Kidney (tissue), 14 donors: ENCODE results near the gene SPON1. TPM values are rescaled to one million over a fixed set of nuclear protein-coding genes. Genes with fewer than 3 reads are reported as not detected.

ENCODE experiments used
- DNase-seq, 5 donors: peaks; one replicate each; pipeline ENCODE4 v3.0.0-alpha.2; 2013 to 2020
- FAIRE-seq: peaks from 2 replicates; lab custom pipeline; 2012; peaks lifted over from hg19 to GRCh38; lab: Jason Lieb, UNC
- H3K27ac ChIP-seq, 2 donors: one replicate each; pipeline ENCODE4 v1.7.0; 2013; ENCODE audit warnings: low read depth in 2 of 2, low read length in 2 of 2, inconsistent platforms in 1 of 2
- H3K27me3 ChIP-seq: one replicate; pipeline ENCODE4 v1.7.1; 2013; ENCODE audit warnings: low read length, inconsistent platforms; ENCODE audit not compliant: control insufficient read depth, insufficient read depth
- H3K36me3 ChIP-seq, 3 donors: one replicate each; pipeline versions ENCODE4 v1.7.0 to v1.7.1; 2013; ENCODE audit warnings: low read length in 3 of 3, control low read depth in 1 of 3, inconsistent platforms in 1 of 3; ENCODE audit not compliant: insufficient read depth in 3 of 3, control insufficient read depth in 2 of 3
- H3K4me1 ChIP-seq, 3 donors: one replicate each; pipeline versions ENCODE4 v1.7.0 to v1.7.1; 2013; ENCODE audit warnings: low read length in 3 of 3, inconsistent platforms in 1 of 3, low read depth in 1 of 3; ENCODE audit not compliant: control insufficient read depth in 2 of 3, insufficient read depth in 2 of 3
- H3K4me3 ChIP-seq, 3 donors: one replicate each; pipeline versions ENCODE4 v1.7.0 to v1.8.1; 2013; ENCODE audit warnings: low read length in 3 of 3, control low read depth in 1 of 3, inconsistent platforms in 1 of 3
- H3K9ac ChIP-seq, 3 donors: one replicate each; pipeline versions ENCODE4 v1.7.0 to v1.7.1; 2013; ENCODE audit warnings: low read length in 3 of 3, control low read depth in 1 of 3, inconsistent platforms in 1 of 3
- H3K9me3 ChIP-seq, 3 donors: one replicate each; pipeline versions ENCODE4 v1.7.0 to v1.7.1; 2013; ENCODE audit warnings: low read length in 3 of 3, control low read depth in 1 of 3, inconsistent platforms in 1 of 3; ENCODE audit not compliant: control insufficient read depth in 2 of 3, insufficient read depth in 1 of 3
- CTCF ChIP-seq: IDR thresholded peaks from 3 replicates; pipeline ENCODE4 v1.5.1; 2012; ENCODE audit warnings: mild to moderate bottlenecking, moderate library complexity, borderline replicate concordance; ENCODE audit not compliant: insufficient read depth; ENCODE audit errors: extremely low read depth
- intact Hi-C: fragments of 100-400 bp; cut with DNase I; formaldehyde crosslinking; loops from one replicate; pipeline ENCODE4 v1.11.1; 2022
- polyA plus RNA-seq: library from polyadenylated mRNA; stranded (reverse); fragments of 350-450 nt; fragmentation: Illumina TruSeq; extraction: RNeasy Lipid Tissue Mini Kit (QIAGEN cat#74804); gene quantifications from one replicate; pipeline ENCODE4 v1.2.3, GENCODE V29; 2014; ENCODE audit warnings: low read depth, low replicate concordance; ENCODE audit not compliant: insufficient read depth
- total RNA-seq: library from RNA; stranded (reverse); fragmentation: NEBNext Ultra II Directional; extraction: Animal tissue kit (Norgen Biotek cat#: 25700); gene quantifications from one replicate; pipeline ENCODE4 v1.2.1, GENCODE V29; 2021
- donor health status: control.
- donor health status: control.
- donor health status: control.
- donor health status: control.
- donor health status: control.
- donor health status: DM: yes; HTN: yes; CAD: no.
- donor health status: Normal renal cell carcinoma (clear cell type).

SPON1 gene
- total and polyA plus RNA-seq, 2 donors from 2014 or later: 3.8 to 77.9 TPM

GRCh38 chr11:14018441-14018840 lies 55.9 kb downstream of the SPON1 start:
- Histone ChIP-seq H3K27me3 (no peaks in the 10 kb centered on the region), H3K4me1 (peaks cover 0 to 9% (median 0%) of the 10 kb centered on the region in 3 donors), H3K27ac (no peak overlapping the region), H3K9me3 (no peaks in the 10 kb centered on the region), H3K36me3 (no peaks in the 10 kb centered on the region), H3K9ac (no peak overlapping the region), H3K4me3 (no peak overlapping the region)
- FAIRE-seq: no peak
- intact Hi-C loops: no loop called here
- no peak for TF ChIP-seq CTCF
- no peak for DNase-seq

- TF ChIP-seq CTCF: no peak
- H3K9me3 ChIP-seq: no peaks in the 10 kb centered on the region
- FAIRE-seq: no peak
- no peak for DNase-seq
- no peaks in the 10 kb centered on the region for H3K27me3 ChIP-seq
- no peaks in the 10 kb centered on the region for H3K36me3 ChIP-seq
- no peak overlapping the region for H3K4me3 ChIP-seq
- no peak overlapping the region for H3K9ac ChIP-seq
- H3K27ac ChIP-seq: no peak overlapping the region
- intact Hi-C loops: no loop called here
- H3K4me1 ChIP-seq: peaks cover 0 to 9% (median 0%) of the 10 kb centered on the region in 3 donors
Observed at GRCh38 chr11:14021738-14022137, 59.2 kb downstream of the SPON1 start.

GRCh38 chr11:14022251-14022650 lies 59.7 kb downstream of the SPON1 start:
- no peak overlapping the region for H3K9ac ChIP-seq
- H3K4me3 ChIP-seq: no peak overlapping the region
- no peaks in the 10 kb centered on the region for H3K9me3 ChIP-seq
- FAIRE-seq: no peak
- no peak for TF ChIP-seq CTCF
- no peaks in the 10 kb centered on the region for H3K36me3 ChIP-seq
- DNase-seq: no peak
- intact Hi-C loops: no loop called here
- no peak overlapping the region for H3K27ac ChIP-seq
- H3K4me1 ChIP-seq: peaks cover 0 to 9% (median 0%) of the 10 kb centered on the region in 3 donors
- no peaks in the 10 kb centered on the region for H3K27me3 ChIP-seq

GRCh38 chr11:14022821-14023220 lies 60.3 kb downstream of the SPON1 start:
- no peak for TF ChIP-seq CTCF
- intact Hi-C loops: no loop called here
- FAIRE-seq: no peak

More at GRCh38 chr11:14022821-14023220, 60.3 kb downstream of the SPON1 start:
- Histone ChIP-seq H3K27ac (no peak overlapping the region), H3K4me1 (peaks cover 0 to 9% (median 0%) of the 10 kb centered on the region in 3 donors), H3K36me3 (no peaks in the 10 kb centered on the region), H3K9ac (no peak overlapping the region), H3K4me3 (no peak overlapping the region), H3K27me3 (no peaks in the 10 kb centered on the region), H3K9me3 (no peaks in the 10 kb centered on the region)
- DNase-seq: no peak
